K562 (cell line): Measurements from ENCODE around the gene ADAM15. TPM values are rescaled to one million over a fixed set of nuclear protein-coding genes. Genes with fewer than 3 reads are reported as not detected.

Experiments
- BRCA1 ChIP-seq, 2 experiments: fragments of 450-650 bp in 1 of 2; sonication (generic) in 1 of 2; formaldehyde crosslinking in 1 of 2; IDR thresholded peaks; 2 replicates each; pipeline versions ENCODE4 v1.5.0 to v1.6.1; 2017 to 2020; ENCODE audit warnings: mild to moderate bottlenecking in 1 of 2, missing genetic modification reagents in 1 of 2
- HDAC2 ChIP-seq: fragments of 450-650 bp; IDR thresholded peaks from 2 replicates; pipeline ENCODE4 v1.6.1; 2016; ENCODE audit warnings: mild to moderate bottlenecking
- MGA ChIP-seq: fragments of 450-650 bp; IDR thresholded peaks from 2 replicates; pipeline ENCODE4 v1.6.1; 2016; ENCODE audit warnings: mild to moderate bottlenecking, moderate library complexity
- NR3C1 ChIP-seq: sonication (generic); formaldehyde crosslinking; IDR thresholded peaks from 2 replicates; pipeline ENCODE4 v1.8.1; 2022; ENCODE audit warnings: missing genetic modification reagents
- PHF8 ChIP-seq: fragments of 200-600 bp; sonication (generic); IDR thresholded peaks from 2 replicates; pipeline ENCODE4 v1.6.1; 2012; ENCODE audit warnings: mixed run types, mild to moderate bottlenecking, inconsistent platforms, low read length, moderate library complexity, borderline replicate concordance
- POLR2G ChIP-seq: fragments of 200-400 bp; formaldehyde crosslinking; IDR thresholded peaks from 2 replicates; pipeline ENCODE4 v1.6.1; 2017; ENCODE audit warnings: low read depth, mild to moderate bottlenecking, antibody characterized with exemption, low read length, moderate library complexity
- SNRNP70 ChIP-seq: fragments of 200-400 bp; formaldehyde crosslinking; optimal IDR thresholded peaks from 2 replicates; pipeline ENCODE3; 2017; ENCODE audit warnings: low read depth, low read length
- THAP12 ChIP-seq: fragments of 250-450 bp; sonication (Bioruptor Pico); IDR thresholded peaks from 2 replicates; pipeline ENCODE4 v1.9.0; 2021; ENCODE audit warnings: mild to moderate bottlenecking, inconsistent platforms
- ZNF644 ChIP-seq: fragments of 200-800 bp; sonication (Bioruptor generic); IDR thresholded peaks from 2 replicates; pipeline ENCODE4 v1.6.1; 2016; ENCODE audit warnings: low read depth, missing genetic modification characterization, missing compliant biosample characterization
- polyA plus RNA-seq, 8 experiments: library from polyadenylated mRNA; depleted of rRNA in 4 of 8; stranded (reverse) in 5 of 8; unstranded in 3 of 8; fragments of >200 nt; fragmentation: Nextera tagmentation in 2 of 8; fragmentation: Illumina TruSeq in 1 of 8; extraction: Ambion mirVana in 2 of 8; extraction: Trizol in 1 of 8; gene quantifications; 2 replicates each; pipeline versions ENCODE4 v1.2.1 to v1.2.3, GENCODE V29; 2011 to 2014; ENCODE audit warnings: inconsistent platforms in 1 of 8, missing spikeins in 1 of 8
- total RNA-seq, 7 experiments: library from RNA; depleted of rRNA in 6 of 7; stranded (reverse); fragments of >200 nt in 6 of 7; fragmentation: Illumina TruSeq in 2 of 7; extraction: Trizol in 2 of 7; gene quantifications; 2 replicates each; pipeline versions ENCODE4 v1.2.1 to v1.2.3, GENCODE V29; 2011 to 2021; ENCODE audit warnings: low replicate concordance in 1 of 7
- TF ChIP-seq, protein P1 (sequence below): fragments of 150-350 bp; conservative IDR thresholded peaks from 2 replicates; pipeline ENCODE4 v1.6.1; 2014; ENCODE audit warnings: low read length

ADAM15 gene
- total and polyA plus RNA-seq, 9 of the 15 experiments (the other 6 are each of a cell fraction or from before 2014, with no cell fraction given), result 0.69 to 72.3 (median 32.8) TPM

GRCh38 chr1:155085504-155086127, 34.5 kb downstream of the ADAM15 start (continued):
- TF ChIP-seq NR3C1 (CRISPR knock-in tag), result no peak
- TF ChIP-seq MGA, result peak; percentile 63; the same call in 1 of the 2 replicates
- TF ChIP-seq SNRNP70, result no peak
- TF ChIP-seq ZNF644, result no peak
- TF ChIP-seq BRCA1 (IDR thresholded peaks at IDR 0.05), result no peak
- TF ChIP-seq BRCA1 (CRISPR knock-in tag; IDR thresholded peaks at IDR 0.05), result 0 out of 2 replicates have a peak, but pooled peaks have one; percentile 34
- peak; percentile 23; the same call in 1 of the 2 replicates for TF ChIP-seq PHF8
- TF ChIP-seq THAP12 (CRISPR knock-in tag), result 0 out of 2 replicates have a peak, but pooled peaks have one; percentile 10
- no peak; the same call in 1 of the 2 replicates for TF ChIP-seq HDAC2
- TF ChIP-seq, protein P1, sequence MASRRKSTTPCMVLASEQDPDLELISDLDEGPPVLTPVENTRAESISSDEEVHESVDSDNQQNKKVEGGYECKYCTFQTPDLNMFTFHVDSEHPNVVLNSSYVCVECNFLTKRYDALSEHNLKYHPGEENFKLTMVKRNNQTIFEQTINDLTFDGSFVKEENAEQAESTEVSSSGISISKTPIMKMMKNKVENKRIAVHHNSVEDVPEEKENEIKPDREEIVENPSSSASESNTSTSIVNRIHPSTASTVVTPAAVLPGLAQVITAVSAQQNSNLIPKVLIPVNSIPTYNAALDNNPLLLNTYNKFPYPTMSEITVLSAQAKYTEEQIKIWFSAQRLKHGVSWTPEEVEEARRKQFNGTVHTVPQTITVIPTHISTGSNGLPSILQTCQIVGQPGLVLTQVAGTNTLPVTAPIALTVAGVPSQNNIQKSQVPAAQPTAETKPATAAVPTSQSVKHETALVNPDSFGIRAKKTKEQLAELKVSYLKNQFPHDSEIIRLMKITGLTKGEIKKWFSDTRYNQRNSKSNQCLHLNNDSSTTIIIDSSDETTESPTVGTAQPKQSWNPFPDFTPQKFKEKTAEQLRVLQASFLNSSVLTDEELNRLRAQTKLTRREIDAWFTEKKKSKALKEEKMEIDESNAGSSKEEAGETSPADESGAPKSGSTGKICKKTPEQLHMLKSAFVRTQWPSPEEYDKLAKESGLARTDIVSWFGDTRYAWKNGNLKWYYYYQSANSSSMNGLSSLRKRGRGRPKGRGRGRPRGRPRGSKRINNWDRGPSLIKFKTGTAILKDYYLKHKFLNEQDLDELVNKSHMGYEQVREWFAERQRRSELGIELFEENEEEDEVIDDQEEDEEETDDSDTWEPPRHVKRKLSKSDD, result no peak
- 0 out of 2 replicates have a peak, but pooled peaks have one; percentile 3 for TF ChIP-seq POLR2G
